ENCODE data around the gene FSTL3.

GRCh38 chr19:660793-661426, 15.3 kb upstream of the FSTL3 start:
- TF ChIP-seq CTCF (IDR thresholded peaks at IDR 0.05) (no peak), POLR2A (IDR thresholded peaks at IDR 0.05) (no peak)
